ENCODE results near the gene CEACAM19.
A peak's percentile ranks its signal among the peaks of the same experiment; 100 is the strongest.
"Not testable (repeated sequence)": the region's sequence is repeated elsewhere in the genome, so short reads cannot be mapped to it uniquely, and the experiment has no call there.

Gene CEACAM19, protein sequence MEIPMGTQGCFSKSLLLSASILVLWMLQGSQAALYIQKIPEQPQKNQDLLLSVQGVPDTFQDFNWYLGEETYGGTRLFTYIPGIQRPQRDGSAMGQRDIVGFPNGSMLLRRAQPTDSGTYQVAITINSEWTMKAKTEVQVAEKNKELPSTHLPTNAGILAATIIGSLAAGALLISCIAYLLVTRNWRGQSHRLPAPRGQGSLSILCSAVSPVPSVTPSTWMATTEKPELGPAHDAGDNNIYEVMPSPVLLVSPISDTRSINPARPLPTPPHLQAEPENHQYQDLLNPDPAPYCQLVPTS

GRCh38 chr19:44671400-44671799 is at the start of gene CEACAM19:
CEACAM19 (plus strand) TSS chr19:44671482; CDS start chr19:44671932, 450 bp downstream.
- DNase-seq (ENCODE audit: low spot score): no peak

DNA sequence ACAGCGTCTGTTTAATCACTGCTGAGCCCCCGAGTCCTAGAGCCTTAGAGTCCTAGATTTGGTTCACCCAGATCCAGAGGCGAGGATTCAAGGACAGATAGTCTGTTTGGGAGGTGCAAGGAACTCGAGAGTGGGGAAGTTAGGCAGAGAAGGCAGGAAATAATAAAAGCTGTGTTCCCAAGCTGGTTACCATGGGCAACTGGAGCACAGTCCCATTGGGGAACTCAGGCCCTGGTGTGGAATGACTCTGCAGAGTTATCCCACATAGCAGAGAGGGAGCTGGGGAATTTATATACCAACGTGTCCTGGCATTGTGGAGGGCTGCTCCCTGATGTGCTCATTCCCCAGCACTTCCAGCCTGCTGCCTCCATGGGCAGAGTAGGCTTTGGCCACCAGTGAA is 48.2 kb upstream of the CEACAM19 start:
- DNase-seq (ENCODE audit: low spot score): no peak

DNA sequence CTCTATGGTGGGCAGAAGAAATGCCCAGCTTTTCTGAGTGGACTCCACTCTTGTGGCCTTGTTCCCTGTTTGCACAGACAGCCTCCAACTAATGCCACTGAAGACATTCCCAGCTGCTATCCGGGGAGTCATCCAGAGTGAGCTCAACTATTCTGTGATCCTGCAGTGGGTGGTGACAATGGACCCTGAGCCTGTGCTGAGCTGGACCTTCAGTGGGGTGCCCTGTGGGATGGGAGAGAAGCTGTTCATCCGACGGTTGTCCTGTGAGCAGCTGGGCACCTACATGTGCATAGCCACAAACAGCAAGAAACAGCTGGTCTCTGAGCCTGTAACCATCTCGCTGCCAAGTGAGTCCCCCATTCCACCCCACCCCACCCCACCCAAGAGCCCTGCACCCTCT is 47.7 kb upstream of the CEACAM19 start:
- no peak for DNase-seq (ENCODE audit: low spot score)

- DNase-seq (ENCODE audit: low spot score): no peak
Measured at GRCh38 chr19:44624840-44625354, 46.4 kb upstream of the CEACAM19 start.

DNA sequence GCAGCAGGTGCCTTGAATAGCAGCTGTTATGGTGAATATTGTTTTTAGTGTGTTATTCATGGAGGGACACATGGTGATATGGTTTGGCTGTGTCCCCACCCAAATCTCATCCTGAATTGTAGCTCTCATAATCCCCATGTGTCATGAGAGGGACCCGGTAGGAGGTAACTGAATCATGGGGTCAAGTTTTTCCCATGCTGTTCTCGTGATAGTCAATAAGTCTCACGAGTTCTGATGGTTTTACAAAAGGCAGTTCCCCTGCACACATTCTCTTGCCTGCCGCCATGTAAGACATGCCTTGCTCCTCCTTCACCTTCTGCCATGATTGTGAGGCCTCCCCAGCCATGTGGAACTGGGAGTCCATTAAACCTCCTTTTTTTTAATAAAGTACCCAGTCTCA is 45.6 kb upstream of the CEACAM19 start:
- not testable (repeated sequence) for DNase-seq (ENCODE audit: low spot score)

GRCh38 chr19:44626048-44626624 is 45.1 kb upstream of the CEACAM19 start:
- DNase-seq (ENCODE audit: low spot score): no peak

GRCh38 chr19:44627631-44628030 is 43.7 kb upstream of the CEACAM19 start:
- no peak for DNase-seq (ENCODE audit: low spot score)

DNA sequence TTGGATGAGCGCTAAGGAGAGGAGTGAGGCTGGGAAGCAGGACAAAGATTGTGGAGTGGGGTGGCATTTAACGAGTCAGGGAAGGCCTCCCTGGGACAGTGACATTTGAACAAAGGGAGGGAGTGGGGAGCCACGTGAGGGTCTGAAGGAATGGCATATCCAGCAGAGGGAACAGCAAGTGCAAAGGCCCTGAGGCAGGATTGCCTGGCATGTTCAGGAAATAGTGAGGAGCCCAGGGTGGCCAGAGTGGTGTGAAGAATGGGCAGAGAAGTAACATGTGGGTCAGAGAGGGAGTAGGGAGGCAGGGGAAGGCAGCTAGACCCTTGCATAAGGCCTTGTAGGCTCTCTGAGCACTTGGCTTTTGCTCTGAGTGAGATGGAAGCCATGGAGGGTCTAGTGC is 42.5 kb upstream of the CEACAM19 start:
- DNase-seq (ENCODE audit: low spot score): no peak

- DNase-seq (ENCODE audit: low spot score): not testable (repeated sequence)
Measured at GRCh38 chr19:44631611-44632010, 39.7 kb upstream of the CEACAM19 start.

GRCh38 chr19:44634058-44634457 is 37.2 kb upstream of the CEACAM19 start:
- not testable (repeated sequence) for DNase-seq (ENCODE audit: low spot score)

DNA sequence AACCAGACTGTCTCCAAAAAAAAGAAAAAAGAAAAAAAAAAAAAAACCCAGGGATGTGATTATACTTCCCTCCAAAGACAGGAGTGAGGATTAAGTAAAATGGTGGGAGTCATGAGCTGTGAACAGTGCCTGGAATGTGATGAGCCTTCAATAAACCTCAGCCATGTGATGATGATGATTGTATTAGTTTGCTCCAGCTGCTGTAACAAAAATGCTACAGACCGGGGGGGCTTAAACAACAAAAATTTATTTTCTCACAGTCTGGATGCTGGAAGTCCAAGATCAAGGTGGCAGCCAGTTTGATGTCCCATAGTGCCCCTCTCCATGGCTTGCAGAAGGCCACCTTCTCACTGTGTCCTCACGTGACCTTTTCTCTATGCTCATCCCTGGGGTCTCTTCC is 36.5 kb upstream of the CEACAM19 start:
- DNase-seq (ENCODE audit: low spot score): no peak

DNA sequence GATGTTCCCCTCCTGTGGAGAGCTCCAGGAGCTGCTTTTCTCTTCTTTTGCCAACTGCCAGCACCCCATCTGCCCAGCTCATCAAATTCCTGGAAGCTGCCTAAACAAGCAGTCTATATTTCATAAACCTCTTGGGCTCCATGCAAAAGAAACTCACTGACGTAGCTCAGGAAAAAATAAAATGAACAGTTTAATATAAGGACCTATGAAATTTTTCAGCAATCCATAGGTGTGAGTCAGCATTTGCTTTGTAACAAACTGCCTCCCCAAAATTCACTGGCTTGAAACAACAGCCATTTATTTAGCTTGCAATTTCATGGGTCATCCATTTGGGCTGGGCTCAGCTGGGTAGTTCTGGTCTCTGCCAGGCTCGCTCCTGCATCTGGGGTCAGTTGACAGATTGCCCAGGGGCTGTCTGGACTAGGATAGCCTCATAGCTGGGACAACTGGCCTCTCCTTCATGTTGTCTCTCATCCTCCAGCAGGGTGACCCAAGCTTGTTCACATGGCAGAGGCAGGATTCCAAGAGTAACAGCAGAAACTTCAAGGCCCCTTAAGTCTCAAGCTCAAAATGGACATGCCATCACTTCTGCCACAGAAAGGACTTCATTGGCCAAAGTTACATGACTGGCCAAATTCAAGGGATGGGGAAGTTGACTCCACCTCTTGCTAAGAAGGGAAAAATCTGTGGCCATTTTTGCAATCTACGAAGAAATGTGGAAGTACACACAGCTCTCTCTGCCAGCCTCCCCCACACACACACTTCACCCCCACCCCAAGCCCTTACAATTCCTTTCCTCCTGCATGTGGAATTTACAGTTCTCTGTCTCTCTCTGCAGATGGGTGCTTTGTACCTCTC is 35.5 kb upstream of the CEACAM19 start:
- no peak for DNase-seq (ENCODE audit: low spot score)

DNA sequence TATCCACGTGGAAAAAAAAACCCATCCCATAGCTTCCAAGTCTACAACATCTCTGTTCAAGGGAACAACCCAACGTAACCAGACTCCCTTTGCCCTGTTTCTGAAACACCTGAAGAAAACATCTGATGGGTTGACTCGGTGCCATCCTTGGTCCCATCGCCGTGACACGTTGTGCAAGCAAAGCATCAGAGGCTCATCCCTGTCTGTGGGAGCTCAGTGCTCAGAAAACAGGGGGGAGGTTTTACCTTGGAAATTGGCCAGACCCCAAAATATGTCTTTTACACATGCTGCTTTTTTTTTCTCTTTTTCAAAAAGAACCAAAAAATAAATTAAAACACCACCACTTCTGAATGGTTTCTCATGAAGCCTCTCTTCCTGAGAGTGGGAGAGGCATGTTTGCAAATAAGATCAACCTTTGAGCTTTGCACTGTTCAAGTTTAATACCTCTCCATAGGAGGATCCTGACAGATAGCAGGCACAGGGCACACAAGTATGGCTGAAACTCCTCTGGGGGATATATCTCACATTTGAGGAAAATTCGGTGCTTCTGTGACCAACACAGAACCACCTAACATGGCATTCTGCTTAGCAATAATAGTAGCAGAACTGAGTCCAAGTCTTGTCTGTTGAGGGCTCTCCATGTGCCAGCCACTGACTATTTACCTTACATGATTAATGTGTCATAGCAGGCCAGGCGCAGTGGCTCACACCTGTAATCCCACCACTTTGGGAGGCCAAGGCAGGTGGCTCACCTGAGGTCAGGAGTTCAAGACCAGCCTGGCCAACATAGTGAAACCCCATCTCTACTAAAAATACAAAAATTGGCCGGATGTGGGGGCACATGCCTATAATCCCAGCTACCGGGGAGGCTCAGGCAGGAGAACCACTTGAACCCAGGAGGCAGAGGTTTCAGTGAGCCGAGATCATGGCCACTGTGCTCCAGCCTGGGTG is 34.6 kb upstream of the CEACAM19 start:
- DNase-seq (ENCODE audit: low spot score): no peak

- no peak for DNase-seq (ENCODE audit: low spot score)
Measured at GRCh38 chr19:44637390-44637764, 33.9 kb upstream of the CEACAM19 start.

- no peak for DNase-seq (ENCODE audit: low spot score)
Measured at GRCh38 chr19:44640518-44640917, 30.8 kb upstream of the CEACAM19 start.

DNA sequence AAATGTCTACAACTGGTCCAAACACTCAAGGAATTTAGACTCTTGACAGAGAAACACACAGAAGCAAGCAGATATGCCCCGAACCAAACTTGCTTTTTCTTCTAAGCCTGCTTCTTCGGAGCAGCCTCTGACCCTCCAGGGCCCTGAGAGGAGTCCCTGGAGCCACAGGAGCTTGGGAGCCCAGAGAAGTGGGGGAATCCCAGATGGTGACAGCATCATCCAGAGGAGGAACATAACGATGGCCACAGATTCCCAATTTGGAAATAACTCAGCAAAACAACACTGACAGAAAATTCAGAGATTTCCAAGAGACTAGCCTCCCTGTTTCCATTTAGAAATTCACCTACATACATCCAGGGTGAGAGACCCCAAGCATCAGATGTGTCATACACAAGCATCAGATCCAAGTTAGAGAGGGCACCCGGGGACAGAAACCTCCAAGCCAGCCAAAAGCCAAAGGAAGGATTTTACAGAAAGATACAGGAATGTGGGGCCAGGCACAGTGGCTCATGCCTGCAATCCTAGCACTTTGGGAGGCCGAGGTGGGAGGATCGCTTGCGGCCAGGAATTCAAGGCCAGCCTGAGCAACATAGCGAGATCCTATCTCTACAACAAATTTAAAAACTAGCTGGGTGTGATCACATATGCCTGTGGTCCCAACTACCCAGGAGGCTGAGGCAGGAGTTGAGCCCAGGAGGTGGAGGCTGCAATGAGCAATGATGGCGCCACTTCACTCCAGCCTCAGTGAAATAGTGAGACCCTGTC is 29.6 kb upstream of the CEACAM19 start:
- no peak for DNase-seq (ENCODE audit: low spot score)

GRCh38 chr19:44642377-44642776 is 28.9 kb upstream of the CEACAM19 start:
- DNase-seq (ENCODE audit: low spot score): no peak

- DNase-seq (ENCODE audit: low spot score): peak; percentile 96
Measured at GRCh38 chr19:44643605-44644401, 27.5 kb upstream of the CEACAM19 start, which contains the start of gene PVR. PVR (plus strand) TSS chr19:44643910; CDS start chr19:44644097, 187 bp downstream.

GRCh38 chr19:44644402-44645016 is 26.8 kb upstream of the CEACAM19 start:
- peak; percentile 80 for DNase-seq (ENCODE audit: low spot score)
